Activated T-helper 2 cell treated with anti-CD3 and anti-CD28 coated beads, Interferon-gamma antibody, Interleukin-2, Interleukin-4, amounts not matched to agents 10 μg/mL and 5 μg/mL and 100 μg/mL, durations not matched to agents 14 hours and 24 hours and 36 hours (primary cell): ENCODE measurements around the gene MDFIC. TPM values are rescaled to one million over a fixed set of nuclear protein-coding genes. Genes with fewer than 3 reads are reported as not detected.

ENCODE experiments used
- DNase-seq: peaks from one replicate; pipeline ENCODE4 v3.0.0; 2021; ENCODE audit warnings: low spot score
- H3K27ac Mint-ChIP-seq: one replicate; pipeline ENCODE4 v1.8.0; 2021; ENCODE audit warnings: mixed read lengths
- H3K27me3 Mint-ChIP-seq: one replicate; pipeline ENCODE4 v1.8.0; 2021; ENCODE audit warnings: low read depth, mixed read lengths
- H3K36me3 Mint-ChIP-seq: one replicate; pipeline ENCODE4 v1.8.0; 2021; ENCODE audit warnings: low read depth, mixed read lengths
- H3K4me1 Mint-ChIP-seq: one replicate; pipeline ENCODE4 v1.8.0; 2021; ENCODE audit warnings: low read depth, mixed read lengths
- H3K4me3 Mint-ChIP-seq: one replicate; pipeline ENCODE4 v1.8.0; 2021; ENCODE audit warnings: low read depth, mild to moderate bottlenecking, moderate library complexity, mixed read lengths
- H3K9me3 Mint-ChIP-seq: one replicate; pipeline ENCODE4 v1.8.0; 2021; ENCODE audit warnings: mixed read lengths
- intact Hi-C: fragments of 100-400 bp; cut with micrococcal nuclease; formaldehyde crosslinking; loops from one replicate; pipeline ENCODE4 v1.15.1; 2023
- total RNA-seq: library from RNA; stranded (reverse); gene quantifications from 2 replicates; pipeline ENCODE4 v1.2.3, GENCODE V29; 2022

MDFIC gene
- total RNA-seq, 1 donor from 2014 or later = 119 TPM

DNA sequence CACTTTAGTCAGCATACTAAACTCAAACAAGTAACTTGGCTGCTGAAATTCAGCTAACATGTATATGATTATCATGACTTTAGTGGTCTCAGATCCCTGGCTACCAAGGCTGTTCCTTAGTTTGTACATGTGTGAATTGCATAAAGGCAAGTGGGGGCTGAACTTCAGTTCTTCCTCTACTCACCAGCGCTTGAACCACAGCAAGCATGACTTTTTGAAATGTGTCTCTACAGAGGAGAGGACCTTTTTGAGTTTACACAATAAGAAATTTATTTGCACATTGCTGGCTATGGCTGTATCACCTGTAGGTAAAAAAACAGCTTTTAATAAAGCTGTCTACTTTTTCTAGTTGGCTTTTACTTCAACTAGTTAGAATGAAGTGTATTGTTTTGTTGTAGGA, 48.8 kb downstream of the MDFIC start:
- no peak for DNase-seq
- intact Hi-C loops = no loop called here
- Mint-ChIP-seq H3K4me1 (peaks cover 52% of the 10 kb centered on the region), H3K27ac (no peak overlapping the region), H3K27me3 (no peaks in the 10 kb centered on the region), H3K4me3 (no peak overlapping the region), H3K36me3 (peaks cover 51% of the 10 kb centered on the region), H3K9me3 (no peaks in the 10 kb centered on the region)

DNA sequence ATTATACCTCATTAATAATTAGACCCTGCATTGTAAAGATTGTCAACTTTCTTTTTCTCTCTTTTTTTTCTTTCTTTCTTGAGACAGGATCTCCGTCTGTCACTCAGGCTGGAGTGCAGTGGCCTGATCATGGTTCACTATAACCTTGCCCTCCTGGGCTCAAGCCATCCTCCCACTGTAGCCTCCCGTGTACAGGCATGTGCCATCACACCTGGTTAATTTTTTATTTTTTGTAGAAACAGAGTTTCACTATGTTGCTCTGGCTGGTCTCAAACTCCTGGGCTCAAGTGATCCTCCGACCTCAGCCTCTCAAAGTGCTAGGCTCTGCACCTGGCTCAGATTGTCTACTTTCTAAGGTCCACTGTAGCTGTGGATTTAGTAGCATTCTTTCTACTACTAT, 50.7 kb downstream of the MDFIC start:
- no peaks in the 10 kb centered on the region for H3K27me3 Mint-ChIP-seq
- no peak overlapping the region for H3K4me3 Mint-ChIP-seq
- H3K27ac Mint-ChIP-seq = no peak overlapping the region
- intact Hi-C loops = no loop called here
- no peaks in the 10 kb centered on the region for H3K9me3 Mint-ChIP-seq
- DNase-seq = no peak
- peaks cover 40% of the 10 kb centered on the region for H3K36me3 Mint-ChIP-seq
- peaks cover 46% of the 10 kb centered on the region for H3K4me1 Mint-ChIP-seq

DNA sequence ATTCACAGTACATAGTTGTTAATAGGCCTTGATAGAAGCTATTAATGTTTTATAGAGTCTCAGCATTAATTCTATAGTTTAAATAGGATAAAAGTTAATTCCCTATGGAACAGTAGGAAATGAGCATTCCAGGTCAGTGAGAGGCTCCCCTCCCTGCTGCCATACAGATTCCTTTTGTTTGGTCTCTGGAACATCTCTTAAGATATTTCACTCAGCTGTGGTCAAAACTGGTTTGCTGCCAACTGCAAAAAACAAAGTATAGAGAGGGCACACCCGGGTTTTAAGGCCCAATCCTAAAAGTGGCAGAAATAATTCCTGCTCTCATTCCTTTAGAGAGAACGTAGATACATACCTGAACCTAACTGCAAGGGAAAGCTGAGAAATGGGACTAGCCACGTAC, 51.3 kb downstream of the MDFIC start:
- no peak for DNase-seq
- H3K36me3 Mint-ChIP-seq = peaks cover 39% of the 10 kb centered on the region
- no peaks in the 10 kb centered on the region for H3K27me3 Mint-ChIP-seq
- peaks cover 46% of the 10 kb centered on the region for H3K4me1 Mint-ChIP-seq
- H3K27ac Mint-ChIP-seq = no peak overlapping the region
- intact Hi-C loops = no loop called here
- H3K4me3 Mint-ChIP-seq = no peak overlapping the region
- no peaks in the 10 kb centered on the region for H3K9me3 Mint-ChIP-seq

DNA sequence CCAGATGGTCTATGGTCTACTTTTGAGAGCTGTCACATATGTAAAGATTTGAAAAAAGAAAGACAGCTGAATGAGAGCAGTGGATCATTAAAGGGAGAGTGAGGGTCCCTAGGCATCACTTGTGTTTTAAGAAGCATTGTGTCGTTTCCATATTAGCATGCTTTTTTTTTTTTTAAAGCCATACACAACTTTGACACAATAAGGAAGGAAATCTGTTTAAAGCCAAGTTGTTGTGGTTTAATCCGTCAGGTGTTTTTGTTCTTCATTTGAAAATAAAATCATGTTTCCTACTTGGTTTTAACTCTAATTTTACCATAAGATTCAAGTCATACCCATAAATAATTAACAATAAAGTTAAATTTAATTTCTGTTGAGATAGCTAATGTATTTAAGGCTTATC, 53.5 kb downstream of the MDFIC start:
- H3K4me3 Mint-ChIP-seq = no peak overlapping the region
- no peaks in the 10 kb centered on the region for H3K9me3 Mint-ChIP-seq
- no peak overlapping the region for H3K27ac Mint-ChIP-seq
- no peaks in the 10 kb centered on the region for H3K27me3 Mint-ChIP-seq
- H3K36me3 Mint-ChIP-seq = peaks cover 35% of the 10 kb centered on the region
- no peak for DNase-seq
- intact Hi-C loops = no loop called here
- peaks cover 41% of the 10 kb centered on the region for H3K4me1 Mint-ChIP-seq

DNA sequence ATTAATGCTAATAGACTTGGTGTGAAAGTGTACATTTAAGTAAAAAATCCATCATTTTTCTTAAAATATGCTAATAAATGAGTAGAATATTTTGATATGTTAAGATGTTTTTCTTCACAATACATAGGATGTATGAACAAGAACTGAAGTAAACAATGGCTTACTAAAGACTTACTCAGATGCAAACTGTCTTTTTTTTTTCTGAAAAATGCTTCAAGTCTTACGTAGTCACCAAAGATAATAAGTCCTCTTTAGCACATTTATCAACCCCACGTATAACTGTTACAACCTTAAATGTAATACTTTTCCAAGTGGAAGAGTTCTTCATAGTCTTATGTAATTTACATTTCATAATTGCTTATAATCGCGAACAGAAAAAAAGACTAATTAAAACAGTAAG, 54.8 kb downstream of the MDFIC start:
- no peaks in the 10 kb centered on the region for H3K27me3 Mint-ChIP-seq
- intact Hi-C loops = no loop called here
- H3K9me3 Mint-ChIP-seq = no peaks in the 10 kb centered on the region
- no peak for DNase-seq
- H3K4me3 Mint-ChIP-seq = no peak overlapping the region
- peaks cover 44% of the 10 kb centered on the region for H3K4me1 Mint-ChIP-seq
- no peak overlapping the region for H3K27ac Mint-ChIP-seq
- peaks cover 37% of the 10 kb centered on the region for H3K36me3 Mint-ChIP-seq

DNA sequence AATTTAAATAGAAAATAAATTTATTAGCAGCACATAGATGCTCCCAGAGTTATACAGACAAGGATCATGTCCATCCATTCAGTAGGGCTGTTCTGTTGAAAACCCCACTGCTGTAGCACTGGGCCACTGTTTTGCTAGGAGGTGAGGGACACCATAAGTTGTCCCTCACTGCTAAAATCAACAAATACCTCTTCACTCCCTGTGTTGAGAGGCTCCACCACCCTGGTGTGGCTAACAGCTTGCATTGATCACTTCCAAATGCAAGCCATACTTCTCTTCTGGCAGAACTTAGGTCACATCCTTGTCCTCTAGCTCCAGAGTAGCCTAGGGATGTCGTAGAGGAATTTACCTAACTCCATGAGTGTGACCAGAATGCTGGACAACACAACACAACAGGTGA, 55.4 kb downstream of the MDFIC start:
- DNase-seq = no peak
- no peak overlapping the region for H3K4me3 Mint-ChIP-seq
- peaks cover 37% of the 10 kb centered on the region for H3K36me3 Mint-ChIP-seq
- H3K4me1 Mint-ChIP-seq = peaks cover 45% of the 10 kb centered on the region
- intact Hi-C loops = no loop called here
- H3K9me3 Mint-ChIP-seq = no peaks in the 10 kb centered on the region
- no peaks in the 10 kb centered on the region for H3K27me3 Mint-ChIP-seq
- H3K27ac Mint-ChIP-seq = no peak overlapping the region

DNA sequence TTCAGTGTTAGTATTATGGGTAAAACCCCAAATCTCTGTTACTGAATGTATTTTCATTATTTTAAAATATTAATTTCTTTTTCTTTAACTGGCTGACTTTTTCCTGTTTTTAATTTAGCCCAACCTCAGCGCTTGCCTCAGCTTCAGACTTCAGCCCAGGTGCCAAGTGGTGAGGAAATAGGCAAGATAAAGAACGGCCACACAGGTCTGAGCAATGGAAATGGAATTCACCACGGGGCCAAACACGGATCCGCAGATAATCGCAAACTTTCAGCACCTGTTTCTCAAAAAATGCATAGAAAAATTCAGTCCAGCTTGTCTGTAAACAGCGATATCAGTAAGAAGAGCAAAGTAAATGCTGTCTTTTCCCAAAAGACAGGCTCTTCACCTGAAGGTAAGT, 57.5 kb downstream of the MDFIC start:
- H3K27ac Mint-ChIP-seq = no peak overlapping the region
- H3K36me3 Mint-ChIP-seq = peaks cover 52% of the 10 kb centered on the region
- peaks cover 38% of the 10 kb centered on the region for H3K4me1 Mint-ChIP-seq
- intact Hi-C loops = no loop called here
- H3K9me3 Mint-ChIP-seq = no peaks in the 10 kb centered on the region
- no peak overlapping the region for H3K4me3 Mint-ChIP-seq
- H3K27me3 Mint-ChIP-seq = no peaks in the 10 kb centered on the region
- no peak for DNase-seq

DNA sequence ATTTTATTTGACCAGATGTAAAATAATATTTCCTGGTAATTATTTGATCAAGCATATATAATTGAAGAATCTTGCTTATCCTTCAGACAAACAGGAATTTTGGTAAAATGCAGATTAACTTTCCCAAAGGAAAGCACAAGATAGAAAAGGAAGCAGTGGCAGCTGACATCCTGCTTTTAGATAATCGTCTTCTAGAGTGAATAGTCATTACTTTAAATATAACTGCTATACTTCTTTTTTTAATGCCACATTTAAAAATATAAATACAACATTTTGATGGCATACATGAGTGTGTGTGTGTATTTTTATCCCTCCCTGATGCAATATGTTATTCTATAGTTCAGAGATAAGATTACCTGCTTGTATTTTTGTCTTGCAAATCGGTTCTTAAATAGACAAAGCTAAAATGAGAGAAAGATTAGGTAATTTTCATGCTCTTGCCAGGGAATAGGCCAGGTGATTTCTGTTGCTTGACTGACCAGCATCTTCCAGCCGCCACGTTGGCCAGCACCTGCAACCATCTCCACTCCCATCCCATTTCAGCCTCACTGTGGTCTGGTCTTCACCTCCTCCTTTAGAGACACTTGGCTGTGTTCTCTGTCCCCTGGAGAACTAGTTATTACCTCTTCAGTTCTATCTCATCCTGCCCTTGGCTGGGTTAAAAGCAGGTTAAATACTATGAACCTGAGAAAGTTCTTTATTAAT, 58.1 kb downstream of the MDFIC start:
- H3K9me3 Mint-ChIP-seq = no peaks in the 10 kb centered on the region
- peaks cover 33% of the 10 kb centered on the region for H3K4me1 Mint-ChIP-seq
- intact Hi-C loops = loop anchor here (2.0 kb wide), 1 partner anchor 17 kb away; no protein-coding TSS in a partner anchor
- no peak overlapping the region for H3K27ac Mint-ChIP-seq
- H3K27me3 Mint-ChIP-seq = no peaks in the 10 kb centered on the region
- peaks cover 55% of the 10 kb centered on the region for H3K36me3 Mint-ChIP-seq
- H3K4me3 Mint-ChIP-seq = no peak overlapping the region
- no peak for DNase-seq

DNA sequence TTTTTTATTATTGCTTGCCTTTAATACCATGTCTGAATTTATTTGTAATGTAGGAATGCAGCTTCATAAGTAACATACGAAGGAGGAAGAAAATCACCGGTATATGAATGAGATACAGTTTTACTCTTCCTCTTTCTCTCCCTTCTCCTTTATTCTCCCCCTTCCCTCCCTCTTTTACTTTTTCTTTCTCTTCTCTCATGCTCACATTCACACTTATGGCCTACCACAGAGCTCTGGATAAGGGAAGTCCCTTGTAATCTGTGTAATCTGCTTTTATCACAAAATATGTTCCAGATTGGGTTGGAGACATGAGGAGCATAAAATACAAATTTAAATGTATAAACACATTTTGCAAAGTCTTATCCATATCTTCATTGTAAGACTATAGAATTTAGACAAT, 59.4 kb downstream of the MDFIC start:
- H3K4me3 Mint-ChIP-seq = no peak overlapping the region

DNA sequence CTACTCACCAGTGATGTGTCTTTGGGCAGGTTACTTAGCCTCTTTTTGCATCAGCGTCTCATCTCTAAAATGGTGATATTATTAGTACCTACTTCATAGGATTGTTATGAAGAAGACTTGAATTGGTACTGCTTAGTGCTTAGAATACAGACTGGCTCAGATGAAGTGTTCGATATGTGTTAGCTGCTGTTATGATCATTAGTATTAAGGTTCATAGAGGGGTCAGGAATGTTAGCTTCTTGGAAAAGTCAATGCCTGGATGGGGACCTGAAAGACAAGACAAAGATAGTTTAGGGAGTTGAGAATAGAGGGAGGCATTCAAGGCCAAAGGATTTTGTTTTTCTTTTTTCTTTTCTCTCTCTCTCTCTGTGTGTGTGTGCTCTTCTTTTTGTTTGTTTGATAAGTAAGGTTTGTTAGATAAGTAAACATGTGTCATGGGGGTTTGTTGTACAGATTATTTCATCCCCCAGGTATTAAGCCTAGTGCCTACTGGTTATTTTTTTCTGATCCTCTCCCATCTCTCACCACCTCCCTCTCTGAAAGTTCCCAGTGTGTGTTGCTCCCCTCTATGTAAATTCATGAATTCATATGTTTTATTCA, 63.3 kb downstream of the MDFIC start:
- Mint-ChIP-seq H3K4me3 (no peak overlapping the region), H3K9me3 (no peaks in the 10 kb centered on the region), H3K27ac (peak overlapping the region; percentile 41), H3K36me3 (peaks cover 65% of the 10 kb centered on the region), H3K4me1 (peaks cover 26% of the 10 kb centered on the region), H3K27me3 (no peaks in the 10 kb centered on the region)
- DNase-seq = no peak
- intact Hi-C loops = no loop called here

More for the DNA sequence above, 59.4 kb downstream of the MDFIC start:
- no peak for DNase-seq
- Mint-ChIP-seq H3K9me3 (no peaks in the 10 kb centered on the region), H3K36me3 (peaks cover 63% of the 10 kb centered on the region), H3K27ac (peak overlapping the region; percentile 39), H3K27me3 (no peaks in the 10 kb centered on the region), H3K4me1 (peaks cover 30% of the 10 kb centered on the region)
- intact Hi-C loops = loop anchor here (2.0 kb wide), 1 partner anchor 15 kb away; no protein-coding TSS in a partner anchor

DNA sequence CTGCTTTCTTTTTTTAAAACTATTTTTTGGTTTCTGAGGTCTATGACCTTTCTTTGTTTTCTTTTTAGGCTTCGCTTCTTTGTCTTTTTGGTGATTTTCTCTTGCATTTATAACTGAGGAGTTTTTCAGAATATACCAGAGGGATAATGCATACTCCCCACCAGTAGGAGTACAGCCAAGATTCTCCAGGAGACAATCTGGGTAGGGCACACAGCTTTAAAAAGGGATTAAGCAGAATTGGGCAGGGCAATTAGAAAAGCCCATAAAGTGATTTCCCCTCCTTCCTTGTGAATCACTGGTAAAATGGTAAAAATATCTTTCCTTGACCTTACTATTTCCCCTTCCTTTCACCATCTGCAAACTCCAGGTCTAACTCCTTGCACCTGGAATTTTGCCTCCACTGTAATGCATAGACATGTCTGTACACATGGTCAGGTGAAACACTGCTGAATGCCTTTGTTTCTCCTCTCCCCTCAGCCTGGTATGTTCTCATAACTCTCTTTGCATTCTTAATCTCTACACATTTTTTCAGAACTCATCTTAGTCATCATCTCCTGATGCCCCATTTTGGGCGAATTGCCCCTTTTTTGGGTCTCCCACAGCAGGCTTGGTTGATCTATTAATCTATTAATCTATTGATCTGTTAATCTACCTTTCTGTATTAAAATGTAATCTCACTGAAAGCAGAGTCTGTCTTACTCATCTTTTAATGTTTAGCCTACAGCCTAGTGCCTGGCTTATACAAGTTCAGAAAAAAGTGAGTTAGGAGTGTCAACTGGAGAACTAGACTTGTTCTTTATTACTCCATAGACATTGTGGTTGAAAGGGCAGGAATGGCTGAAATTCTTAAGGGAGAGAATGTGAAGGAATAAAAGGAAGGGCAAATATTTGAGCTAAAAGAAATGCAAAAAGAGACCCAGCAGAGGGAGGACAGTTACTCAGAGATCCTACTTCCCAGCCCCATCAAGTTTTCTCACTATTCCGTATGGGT, 64.6 kb downstream of the MDFIC start:
- H3K27ac Mint-ChIP-seq = no peak overlapping the region
- H3K27me3 Mint-ChIP-seq = no peaks in the 10 kb centered on the region
- H3K9me3 Mint-ChIP-seq = peaks cover 4% of the 10 kb centered on the region
- H3K4me3 Mint-ChIP-seq = no peak overlapping the region
- DNase-seq = no peak
- intact Hi-C loops = no loop called here
- H3K36me3 Mint-ChIP-seq = peaks cover 54% of the 10 kb centered on the region
- H3K4me1 Mint-ChIP-seq = peaks cover 13% of the 10 kb centered on the region

DNA sequence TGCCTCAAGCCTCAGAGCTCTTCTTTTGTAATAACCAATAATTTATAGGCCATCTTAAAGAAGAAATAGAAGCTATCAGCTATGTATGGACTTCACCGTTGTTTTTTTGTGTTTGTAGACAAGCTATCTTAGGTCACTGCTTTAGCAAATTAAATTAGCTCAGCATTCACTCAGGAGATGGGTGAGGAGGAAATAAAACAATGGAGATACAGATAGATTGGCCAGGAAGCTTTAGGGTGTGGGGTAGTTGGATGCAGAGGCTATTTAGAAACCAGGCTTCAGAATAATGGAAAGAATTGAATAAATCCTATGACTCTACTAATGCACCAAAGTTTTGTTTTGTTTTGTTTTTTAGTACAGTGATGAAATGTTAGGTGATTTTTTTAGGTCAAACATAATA, 66.1 kb downstream of the MDFIC start:
- intact Hi-C loops = no loop called here
- Mint-ChIP-seq H3K27me3 (no peaks in the 10 kb centered on the region), H3K4me1 (peaks cover 6% of the 10 kb centered on the region), H3K36me3 (peaks cover 52% of the 10 kb centered on the region), H3K27ac (no peak overlapping the region), H3K4me3 (no peak overlapping the region), H3K9me3 (peaks cover 4% of the 10 kb centered on the region)
- DNase-seq = no peak
